HG02981 (cell line): Measurements from ENCODE around the gene RBBP8.

ENCODE experiments used
- ATAC-seq: cut with Tn5 transposase; IDR thresholded peaks from one replicate; pipeline ENCODE4 v1.9.1; 2021; ENCODE audit warnings: mild to moderate bottlenecking, moderate library complexity; ENCODE audit not compliant: unreplicated experiment

The RBBP8 gene

GRCh38 chr18:22987547-22988189 lies 54.5 kb downstream of the RBBP8 start:
- ATAC-seq = no peak

- ATAC-seq = no peak
Measured at GRCh38 chr18:22988208-22988607, 55.1 kb downstream of the RBBP8 start.

GRCh38 chr18:22998344-22998743 lies 65.2 kb downstream of the RBBP8 start:
- no peak for ATAC-seq

DNA sequence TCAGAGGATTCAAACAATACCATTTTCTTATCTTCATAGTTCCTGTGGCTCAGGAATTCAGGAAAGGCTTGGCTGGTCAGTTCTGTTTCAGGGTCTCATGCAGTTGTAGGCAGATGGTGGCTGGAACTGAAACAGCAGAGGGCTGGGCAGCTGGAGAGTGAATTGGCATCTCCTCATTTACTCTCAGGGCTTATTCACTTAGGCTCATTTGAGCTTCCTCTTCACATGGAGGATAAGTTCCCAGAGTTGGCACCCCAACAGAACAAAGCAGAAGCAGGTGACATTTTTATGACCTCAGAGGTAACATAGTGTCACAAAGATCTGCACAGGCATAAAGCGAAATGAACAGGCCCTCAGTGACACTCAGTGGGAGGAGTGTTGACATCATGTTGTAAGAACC lies 66.1 kb downstream of the RBBP8 start:
- no peak for ATAC-seq

GRCh38 chr18:22999647-23000046 lies 66.5 kb downstream of the RBBP8 start:
- ATAC-seq = no peak

DNA sequence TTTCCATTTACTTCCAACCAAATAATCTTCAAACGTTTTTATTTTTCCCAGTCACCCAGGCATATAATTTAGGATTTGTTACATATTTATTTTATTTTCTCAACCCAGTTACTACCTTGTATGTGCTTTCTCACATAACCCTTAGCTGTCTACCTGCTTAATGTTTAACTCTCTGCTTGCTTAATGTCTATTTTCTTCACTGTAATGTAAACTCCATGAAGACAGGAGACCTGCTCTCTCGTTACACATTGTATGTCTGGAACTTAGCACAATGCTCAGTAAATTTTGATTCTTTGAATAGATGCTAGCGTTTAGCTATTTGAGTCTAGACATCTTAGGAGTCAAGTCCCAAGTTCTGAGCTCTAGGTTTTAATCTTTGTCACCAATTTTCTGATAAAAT lies 70.2 kb downstream of the RBBP8 start:
- ATAC-seq = no peak

DNA sequence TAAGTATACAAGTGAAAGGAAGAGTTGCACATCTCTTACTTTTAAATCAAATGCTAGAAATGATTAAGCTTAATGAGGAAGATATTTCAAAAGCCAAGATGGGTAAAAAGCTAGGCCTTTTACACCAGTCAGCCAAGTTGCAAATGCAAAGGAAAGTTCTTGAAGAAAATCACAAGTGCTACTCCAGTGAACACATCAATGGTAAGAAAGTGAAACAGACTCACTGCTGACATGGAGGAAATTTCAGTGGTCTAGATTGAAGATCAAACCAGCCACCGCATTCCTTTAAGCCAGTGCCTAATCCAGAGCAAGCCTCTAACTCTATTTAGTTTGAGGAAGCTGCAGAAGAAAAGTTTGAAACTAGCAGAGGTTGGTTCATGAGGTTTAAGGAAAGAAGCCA lies 79.1 kb downstream of the RBBP8 start:
- ATAC-seq = no peak

DNA sequence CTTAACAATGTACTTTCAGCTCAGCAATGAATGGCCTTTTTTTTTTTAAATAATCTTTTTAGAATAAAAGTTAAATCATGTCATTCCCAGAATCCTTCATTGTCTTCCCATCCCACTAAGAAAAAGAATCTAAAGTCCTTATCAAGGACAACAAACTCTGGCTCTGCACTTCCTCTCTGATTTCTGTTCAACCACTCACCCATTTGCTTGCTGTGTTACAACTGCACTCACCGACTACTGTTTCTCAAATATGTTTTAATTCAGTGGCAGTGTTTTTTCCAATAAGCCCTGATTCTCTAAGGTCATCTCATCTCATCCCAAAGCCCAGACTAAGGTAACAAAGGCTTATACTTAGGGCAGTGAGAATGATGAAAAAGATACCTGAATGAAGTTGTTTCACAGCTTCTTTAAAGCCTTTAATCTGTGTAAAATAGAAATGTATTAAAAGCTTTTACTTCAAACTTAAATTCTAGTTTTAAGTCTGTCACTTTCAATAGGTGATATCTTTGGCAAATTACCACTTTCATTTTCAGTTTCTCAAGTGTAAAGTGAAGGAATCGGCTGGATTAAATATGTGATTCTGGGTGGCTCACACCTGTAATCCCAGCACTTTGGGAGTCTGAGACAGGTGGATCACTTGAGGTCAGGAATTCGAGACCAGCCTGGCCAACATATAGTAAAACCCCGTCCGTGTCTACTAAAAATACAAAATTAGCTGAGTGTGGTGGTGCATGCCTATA lies 87.6 kb downstream of the RBBP8 start:
- ATAC-seq = no peak

DNA sequence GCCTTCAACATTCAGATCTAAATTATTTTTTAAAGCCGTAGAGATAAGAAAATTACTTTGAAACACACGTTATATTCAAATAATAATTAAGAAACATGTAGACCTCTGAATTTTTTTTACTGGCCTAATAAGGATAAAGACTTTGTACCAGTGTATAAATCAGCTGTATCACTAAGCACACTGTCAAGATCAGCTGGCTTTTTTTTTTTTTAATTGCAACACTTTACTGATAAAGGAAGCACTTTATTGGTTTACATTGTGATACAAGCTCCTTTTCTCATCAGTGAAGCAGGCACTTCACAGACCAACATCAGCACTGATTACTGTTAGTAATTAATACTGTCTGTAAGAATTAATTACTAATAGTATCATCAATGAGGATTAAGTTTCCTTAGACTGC lies 88.5 kb downstream of the RBBP8 start:
- ATAC-seq = no peak

DNA sequence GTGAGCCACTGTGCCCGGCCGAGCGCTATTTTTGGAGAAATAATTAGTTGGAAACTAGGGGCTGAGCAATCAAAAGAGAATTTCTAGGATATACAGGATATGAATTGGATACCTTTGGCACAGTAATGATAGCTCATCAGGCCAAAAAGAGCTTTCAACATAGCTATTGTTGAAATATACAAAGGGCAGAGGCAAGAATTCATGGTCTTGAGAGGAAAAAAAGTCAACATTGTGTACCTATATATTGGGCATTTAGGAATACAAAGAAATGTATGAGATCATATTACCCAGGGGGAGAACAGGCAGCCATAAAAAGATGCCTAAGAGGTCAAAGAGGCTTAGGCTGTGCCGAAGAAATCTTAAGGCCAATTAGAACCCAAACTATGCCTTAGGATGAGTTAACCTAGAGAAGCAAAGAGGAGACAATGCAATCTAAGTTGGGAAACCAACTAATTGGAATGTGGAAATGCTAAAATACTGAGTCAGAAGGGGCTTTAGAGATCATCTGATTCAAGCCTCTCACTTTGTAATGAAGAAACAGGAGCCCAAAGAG lies 99.0 kb downstream of the RBBP8 start:
- no peak for ATAC-seq

GRCh38 chr18:23033056-23033455 lies 99.9 kb downstream of the RBBP8 start:
- ATAC-seq = no peak

DNA sequence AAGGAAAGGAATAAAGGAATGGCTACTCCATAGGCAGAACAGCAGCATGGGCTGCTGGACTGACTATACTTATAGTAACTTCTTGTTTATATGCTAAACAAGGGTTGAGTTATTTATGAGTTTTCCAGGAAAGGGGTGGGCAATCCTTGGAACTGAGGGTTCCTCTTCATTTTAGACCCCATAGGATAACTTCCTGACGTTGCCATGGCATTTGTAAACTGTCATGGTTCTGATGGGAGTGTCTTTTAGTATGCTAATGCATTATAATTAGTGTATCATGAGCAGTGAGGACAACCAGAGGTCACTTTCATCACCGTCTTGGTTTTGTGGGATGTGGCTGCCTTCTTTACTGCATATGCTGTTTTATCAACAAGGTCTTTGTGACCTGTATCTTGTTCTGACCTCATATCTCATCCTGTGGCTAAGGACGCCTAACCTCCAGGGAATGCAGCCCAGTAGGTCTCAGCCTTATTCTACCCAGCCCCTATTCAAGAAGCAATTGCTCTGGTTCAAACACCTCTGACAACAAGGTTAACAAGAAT lies 103.6 kb downstream of the RBBP8 start:
- no peak for ATAC-seq

GRCh38 chr18:23037646-23038045 lies 104.5 kb downstream of the RBBP8 start:
- no peak for ATAC-seq

- ATAC-seq = no peak
Measured at GRCh38 chr18:23038712-23039111, 105.6 kb downstream of the RBBP8 start.

GRCh38 chr18:23042133-23042532 lies 109.0 kb downstream of the RBBP8 start:
- no peak for ATAC-seq

GRCh38 chr18:23043803-23044376 lies 110.8 kb downstream of the RBBP8 start:
- ATAC-seq = no peak

- no peak for ATAC-seq
Measured at GRCh38 chr18:23049698-23050373, 116.7 kb downstream of the RBBP8 start.

DNA sequence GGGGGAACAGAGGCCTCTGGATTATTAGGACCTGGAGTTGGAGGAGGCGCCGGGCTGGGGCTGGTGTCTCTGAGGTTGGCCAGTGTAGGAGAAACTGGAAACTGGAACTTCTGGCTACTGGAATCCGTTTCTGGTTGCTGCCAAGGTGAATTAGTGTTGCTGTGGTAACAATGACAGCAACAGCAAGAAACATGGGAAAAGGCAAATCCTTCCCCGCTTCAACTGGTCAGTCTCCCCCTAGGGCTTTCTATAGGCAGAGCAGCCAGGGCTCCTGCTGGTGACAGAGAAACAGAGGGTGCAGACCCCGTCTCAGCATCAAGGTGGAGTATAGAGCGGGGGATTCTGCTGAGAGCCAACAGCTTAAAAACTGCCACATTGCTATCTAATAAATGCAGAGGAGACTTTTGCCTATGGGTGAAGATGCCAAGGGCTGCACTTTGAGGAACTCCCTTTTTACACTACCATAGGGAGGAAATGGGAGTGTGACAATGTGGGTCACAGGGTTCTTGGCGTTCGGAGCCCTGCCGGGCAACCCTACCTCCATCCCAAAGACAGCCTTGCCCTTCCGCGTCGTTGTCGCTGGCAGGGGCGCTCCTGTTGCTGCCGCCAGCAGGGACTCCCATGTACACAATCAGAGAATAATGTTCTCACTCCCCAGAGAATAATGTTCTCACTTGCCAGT lies 120.8 kb downstream of the RBBP8 start:
- no peak for ATAC-seq

DNA sequence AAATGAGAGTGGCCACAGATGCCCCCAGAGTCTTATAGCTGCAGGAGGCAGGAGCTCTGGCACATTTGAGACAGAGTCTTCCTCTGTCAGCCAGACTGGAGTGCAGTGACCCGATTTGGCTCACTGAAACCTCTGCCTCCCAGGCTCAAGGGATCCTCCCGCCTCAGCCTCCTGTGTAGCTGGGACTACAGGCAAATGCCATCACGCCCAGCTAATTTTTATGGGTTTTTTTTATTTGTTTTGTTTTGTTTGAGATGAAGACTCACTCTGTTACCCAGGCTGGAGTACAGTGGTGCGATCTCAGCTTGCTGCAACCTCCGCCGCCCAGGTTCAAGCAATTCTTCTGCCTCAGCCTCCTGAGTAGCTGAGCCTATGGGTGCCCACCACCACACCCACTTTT lies 121.4 kb downstream of the RBBP8 start:
- ATAC-seq = no peak

DNA sequence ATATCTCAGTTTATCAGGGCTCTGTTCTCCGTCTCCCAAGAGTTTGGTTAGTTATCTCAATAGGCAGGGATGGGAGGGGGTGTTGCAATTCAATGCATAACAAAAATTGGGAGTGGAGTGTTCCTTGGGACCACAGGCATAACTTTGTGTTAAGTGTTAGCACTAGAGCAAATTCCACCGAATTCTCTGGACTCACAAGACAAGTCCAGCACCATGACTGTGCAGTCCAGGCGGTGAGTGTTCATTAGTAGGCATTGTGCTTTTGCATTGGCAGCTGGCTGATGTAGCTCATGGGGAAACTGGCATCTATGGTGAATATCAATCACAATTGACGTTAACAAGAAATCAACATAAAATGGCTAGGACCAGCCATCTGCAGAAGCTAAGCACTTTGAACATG lies 123.2 kb downstream of the RBBP8 start:
- ATAC-seq = no peak

DNA sequence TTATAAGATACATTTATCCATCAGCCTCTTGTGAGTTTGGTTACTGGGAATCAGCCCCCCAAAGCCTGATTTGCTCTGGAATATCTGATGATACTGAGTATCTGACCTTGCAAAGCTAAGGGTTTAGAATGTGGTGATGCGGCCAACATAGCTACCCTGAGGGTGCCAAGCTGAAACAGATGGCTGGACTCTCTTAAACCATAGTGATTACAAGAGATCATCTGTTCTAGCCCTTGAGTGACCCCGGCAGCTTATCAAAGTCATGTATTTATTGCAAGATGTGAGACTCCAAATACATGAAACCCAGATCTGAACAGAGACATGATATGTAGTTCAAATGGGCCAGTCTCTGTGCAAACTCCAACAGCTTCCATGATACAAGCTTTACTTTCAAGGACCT lies 124.0 kb downstream of the RBBP8 start:
- ATAC-seq = no peak
